Measurements from ENCODE around the gene ATG2A.
A peak's percentile ranks its signal among the peaks of the same experiment; 100 is the strongest.

Gene ATG2A

GRCh38 chr11:64916775-64917662, at the start of gene ATG2A:
Gene ATG2A, minus strand, starts transcription at chr11:64917209. Its CDS starts 74 bp downstream, at chr11:64917135.
- DNase-seq = peak; percentile 99

GRCh38 chr11:64963072-64963631, 46.1 kb upstream of the ATG2A start:
- no peak for DNase-seq

GRCh38 chr11:64960719-64961118, 43.7 kb upstream of the ATG2A start:
- no peak for DNase-seq

- DNase-seq = no peak
Observed at GRCh38 chr11:64959498-64959897, 42.5 kb upstream of the ATG2A start.

- no peak for DNase-seq
Observed at GRCh38 chr11:64954201-64954600, 37.2 kb upstream of the ATG2A start.

- no peak for DNase-seq
Observed at GRCh38 chr11:64951529-64951928, 34.5 kb upstream of the ATG2A start.

- DNase-seq = no peak
Observed at GRCh38 chr11:64947208-64947814, 30.3 kb upstream of the ATG2A start.

GRCh38 chr11:64936539-64936938, 19.5 kb upstream of the ATG2A start:
- DNase-seq = no peak

GRCh38 chr11:64935359-64936081, 18.5 kb upstream of the ATG2A start, which contains the start of gene GPHA2:
Gene GPHA2, minus strand, starts transcription at chr11:64935893. Its CDS starts 433 bp downstream, at chr11:64935460.
- no peak for DNase-seq

GRCh38 chr11:64934682-64935358, 17.8 kb upstream of the ATG2A start:
- no peak for DNase-seq

GRCh38 chr11:64933935-64934681, 17.1 kb upstream of the ATG2A start:
- no peak for DNase-seq

- DNase-seq = no peak
Observed at GRCh38 chr11:64933213-64933934, 16.4 kb upstream of the ATG2A start.

GRCh38 chr11:64932324-64932723, 15.3 kb upstream of the ATG2A start:
- DNase-seq = no peak

GRCh38 chr11:64931290-64931689, 14.3 kb upstream of the ATG2A start:
- no peak for DNase-seq

- no peak for DNase-seq
Observed at GRCh38 chr11:64930340-64930739, 13.3 kb upstream of the ATG2A start.

- DNase-seq = no peak
Observed at GRCh38 chr11:64929625-64930024, 12.6 kb upstream of the ATG2A start.

GRCh38 chr11:64928957-64929356, 11.9 kb upstream of the ATG2A start:
- no peak for DNase-seq

GRCh38 chr11:64926689-64927088, 9.7 kb upstream of the ATG2A start:
- DNase-seq = no peak

GRCh38 chr11:64925536-64926436, 8.8 kb upstream of the ATG2A start:
- no peak for DNase-seq

- no peak for DNase-seq
Observed at GRCh38 chr11:64924910-64925284, 7.9 kb upstream of the ATG2A start.

Measured in KG1 (cell line).